Common myeloid progenitor, CD34-positive (primary cell): ENCODE data around the gene NIPAL1.
A peak's percentile ranks its signal among the peaks of the same experiment; 100 is the strongest.

Experiments used
- CTCF ChIA-PET: fragments of 350-600 bp; sonication (Branson Sonifier 250); formaldehyde crosslinking; loops from one replicate; lab custom pipeline; 2021; ENCODE audit warnings: antibody characterized with exemption; lab: Charles Lee
- POLR2A ChIA-PET: fragments of 350-600 bp; sonication (Branson Sonifier 250); formaldehyde crosslinking; loops from one replicate; lab custom pipeline; 2021; ENCODE audit warnings: antibody characterized with exemption; lab: Charles Lee
- DNase-seq, 3 donors: peaks; one replicate each; pipeline versions ENCODE4 v3.0.0 to v3.0.0-alpha.2; 2013
- H3K27ac ChIP-seq, 2 experiments: 1 replicate in 1 of 2; 2 replicates in 1 of 2; pipeline ENCODE4 v1.7.0; 2013; ENCODE audit warnings: inconsistent platforms in 2 of 2, low read length in 2 of 2, mild to moderate bottlenecking in 2 of 2, low read depth in 1 of 2, moderate library complexity in 1 of 2; ENCODE audit not compliant: severe bottlenecking in 2 of 2, insufficient read depth in 1 of 2, poor library complexity in 1 of 2
- H3K27me3 ChIP-seq, 5 experiments: replicated peaks in 2 of 5; 1 replicate in 3 of 5; 2 replicates in 2 of 5; pipeline versions ENCODE4 v1.6.1 to v1.7.0; 2013; ENCODE audit warnings: low read length in 4 of 5, mild to moderate bottlenecking in 2 of 5, moderate library complexity in 2 of 5, inconsistent platforms in 1 of 5; ENCODE audit not compliant: insufficient read depth in 5 of 5, control insufficient read depth in 4 of 5
- H3K36me3 ChIP-seq, 4 experiments: 1 replicate in 2 of 4; 2 replicates in 2 of 4; pipeline versions ENCODE4 v1.6.1 to v1.7.0; 2013; ENCODE audit warnings: low read length in 3 of 4, control low read depth in 1 of 4, mild to moderate bottlenecking in 1 of 4; ENCODE audit not compliant: control insufficient read depth in 4 of 4, insufficient read depth in 4 of 4
- H3K4me1 ChIP-seq, 4 experiments: 1 replicate in 3 of 4; 2 replicates in 1 of 4; pipeline versions ENCODE4 v1.6.1 to v1.7.1; 2013; ENCODE audit warnings: low read length in 3 of 4, mild to moderate bottlenecking in 3 of 4, control low read depth in 1 of 4, inconsistent platforms in 1 of 4, moderate library complexity in 1 of 4; ENCODE audit not compliant: control insufficient read depth in 4 of 4, insufficient read depth in 4 of 4; ENCODE audit errors: control extremely low read depth in 1 of 4
- H3K4me3 ChIP-seq, 7 experiments: 1 replicate in 4 of 7; 2 replicates in 3 of 7; pipeline versions ENCODE4 v1.5.1 to v1.7.0; 2013; ENCODE audit warnings: mild to moderate bottlenecking in 7 of 7, low read length in 6 of 7, moderate library complexity in 6 of 7, inconsistent platforms in 2 of 7, low read depth in 2 of 7, control low read depth in 1 of 7; ENCODE audit not compliant: insufficient read depth in 4 of 7, control insufficient read depth in 1 of 7; ENCODE audit errors: extremely low read depth in 1 of 7
- H3K9me3 ChIP-seq, 5 experiments: 1 replicate in 4 of 5; 2 replicates in 1 of 5; pipeline versions ENCODE4 v1.6.1 to v1.7.1; 2013; ENCODE audit warnings: low read length in 4 of 5, mild to moderate bottlenecking in 2 of 5, inconsistent platforms in 1 of 5, low read depth in 1 of 5, moderate library complexity in 1 of 5; ENCODE audit not compliant: control insufficient read depth in 4 of 5, insufficient read depth in 2 of 5; ENCODE audit errors: control extremely low read depth in 1 of 5
- WGBS: methylation state at CpG from one replicate; pipeline ENCODE4 v1.1.5; 2013; ENCODE audit not compliant: insufficient coverage; 5-methylcytosine and 5-hydroxymethylcytosine counted together

The NIPAL1 gene

DNA sequence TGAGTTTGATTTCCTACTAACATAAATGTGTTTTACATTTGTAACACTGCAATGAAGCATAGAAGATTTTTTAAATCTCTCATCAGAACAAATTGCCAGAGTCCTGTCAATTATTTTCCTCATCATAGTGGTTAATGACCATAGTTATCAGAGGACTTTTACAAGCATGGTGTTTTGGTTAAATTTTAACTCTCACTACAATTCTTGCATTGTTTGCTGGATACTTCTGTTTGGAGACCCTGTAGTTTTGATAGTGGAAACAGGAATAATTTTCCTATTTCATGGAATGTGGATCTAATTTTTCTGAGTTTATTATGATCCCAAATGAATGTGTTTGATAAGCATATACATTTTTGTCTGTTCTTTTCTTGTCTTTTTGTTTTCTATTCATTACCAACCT, 16.8 kb downstream of the NIPAL1 start:
- Histone ChIP-seq H3K9me3 (no peaks in the 10 kb centered on the region), H3K4me1 (no peaks in the 10 kb centered on the region), H3K27me3 (no peaks in the 10 kb centered on the region), H3K27ac (no peak overlapping the region), H3K36me3 (no peaks in the 10 kb centered on the region), H3K4me3 (no peak overlapping the region)
- ChIA-PET CTCF (interaction anchor here (1.3 to 3.0 kb wide), 6 partner anchors 9 to 85 kb away, joined by 3 to 13 read pairs (median 4); no protein-coding TSS in a partner anchor), POLR2A (no interaction called here)
- no peak for DNase-seq

DNA sequence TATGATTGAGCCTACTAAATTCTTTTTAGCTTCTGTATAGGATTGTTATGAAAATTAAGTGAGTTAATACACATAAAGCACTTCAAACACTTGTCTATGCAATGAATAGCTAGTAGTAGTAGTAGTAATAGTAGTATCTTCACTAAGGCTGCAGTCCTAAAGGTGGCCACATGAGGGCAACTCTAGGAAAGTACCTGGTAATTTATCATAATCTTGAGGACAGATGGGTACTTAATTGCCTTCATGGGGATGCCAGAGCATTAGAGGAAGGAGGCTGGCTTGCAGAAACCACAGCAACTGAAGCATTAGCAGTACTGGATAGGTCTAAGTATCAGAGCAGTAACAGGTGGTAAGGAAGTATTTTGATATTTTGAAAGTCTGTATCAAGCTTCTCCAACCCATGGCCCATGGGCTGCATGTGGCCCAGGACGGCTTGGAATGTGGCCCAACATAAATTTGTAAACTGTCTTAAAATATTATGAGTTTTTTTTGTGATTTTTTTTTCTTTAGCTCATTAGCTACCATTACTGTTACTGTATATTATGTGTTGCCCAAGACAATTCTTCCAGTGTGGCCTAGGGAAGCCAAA, 17.3 kb downstream of the NIPAL1 start:
- ChIA-PET POLR2A (no interaction called here), CTCF (interaction anchor here (0.9 to 3.0 kb wide), 10 partner anchors 8 to 85 kb away, joined by 3 to 13 read pairs (median 4); no protein-coding TSS in a partner anchor)
- Histone ChIP-seq H3K4me3 (no peak overlapping the region), H3K27me3 (no peaks in the 10 kb centered on the region), H3K9me3 (no peaks in the 10 kb centered on the region), H3K4me1 (no peaks in the 10 kb centered on the region), H3K36me3 (no peaks in the 10 kb centered on the region), H3K27ac (no peak overlapping the region)
- peak; percentile 39 to 80 (median 77) for DNase-seq
- no CpG with 5 or more reads among the region's 1 CpG for WGBS

DNA sequence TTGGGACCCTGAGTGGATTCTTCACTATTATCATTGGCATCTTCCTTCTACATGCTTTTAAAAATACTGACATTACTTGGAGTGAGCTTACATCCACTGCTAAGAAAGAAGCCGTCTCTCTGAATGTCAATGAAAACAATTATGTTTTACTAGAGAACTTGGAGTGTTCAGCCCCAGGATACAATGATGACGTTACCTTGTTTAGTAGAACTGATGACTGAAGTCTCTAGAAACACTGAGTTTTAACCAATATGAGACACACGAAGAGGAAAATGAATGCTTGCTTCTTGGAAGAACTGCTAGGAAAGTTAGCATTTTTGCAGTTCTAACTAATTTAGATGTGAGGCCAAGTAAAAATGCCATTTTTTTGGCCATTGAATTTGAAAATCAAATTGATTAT, 19.4 kb downstream of the NIPAL1 start:
- POLR2A ChIA-PET: no interaction called here
- H3K27ac ChIP-seq: no peak overlapping the region
- H3K36me3 ChIP-seq: no peaks in the 10 kb centered on the region
- WGBS: 100% methylated on average over 3 of the region's 3 CpGs
- no peak for DNase-seq
- CTCF ChIA-PET: interaction anchor here (0.9 to 1.5 kb wide), 4 partner anchors 11 to 30 kb away, joined by 3 to 4 read pairs (median 4); partner anchors contain the start of genes CNGA1 and NIPAL1
- H3K27me3 ChIP-seq: no peaks in the 10 kb centered on the region
- no peak overlapping the region for H3K4me3 ChIP-seq
- H3K4me1 ChIP-seq: no peaks in the 10 kb centered on the region
- H3K9me3 ChIP-seq: no peaks in the 10 kb centered on the region

DNA sequence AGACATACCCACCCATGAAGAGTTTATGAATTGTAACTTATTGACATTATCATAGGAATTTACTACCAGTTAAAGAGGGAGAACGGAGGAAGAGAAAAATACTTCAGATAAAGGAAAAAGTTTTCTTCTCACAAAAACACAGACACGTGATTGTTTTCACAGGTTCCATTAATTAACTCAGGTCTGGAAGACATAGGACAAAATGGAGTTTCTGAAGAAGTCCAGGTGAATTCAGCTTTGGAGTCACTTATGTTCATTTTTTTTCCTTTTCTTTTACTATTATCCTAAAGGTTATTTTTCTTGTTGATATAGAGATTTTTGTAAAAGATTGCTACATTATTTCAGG, 20.5 kb downstream of the NIPAL1 start:
- no peak overlapping the region for H3K27ac ChIP-seq
- H3K9me3 ChIP-seq: no peaks in the 10 kb centered on the region
- no peaks in the 10 kb centered on the region for H3K36me3 ChIP-seq
- no peak for DNase-seq
- H3K27me3 ChIP-seq: no peaks in the 10 kb centered on the region
- ChIA-PET CTCF (interaction anchor here (1.0 to 1.5 kb wide), 3 partner anchors 10 to 102 kb away, joined by 3 to 4 read pairs (median 3); partner anchors contain the start of genes CNGA1 and NIPAL1), POLR2A (no interaction called here)
- WGBS: 80% methylated on average over 1 of the region's 2 CpGs
- no peak overlapping the region for H3K4me3 ChIP-seq
- H3K4me1 ChIP-seq: no peaks in the 10 kb centered on the region

DNA sequence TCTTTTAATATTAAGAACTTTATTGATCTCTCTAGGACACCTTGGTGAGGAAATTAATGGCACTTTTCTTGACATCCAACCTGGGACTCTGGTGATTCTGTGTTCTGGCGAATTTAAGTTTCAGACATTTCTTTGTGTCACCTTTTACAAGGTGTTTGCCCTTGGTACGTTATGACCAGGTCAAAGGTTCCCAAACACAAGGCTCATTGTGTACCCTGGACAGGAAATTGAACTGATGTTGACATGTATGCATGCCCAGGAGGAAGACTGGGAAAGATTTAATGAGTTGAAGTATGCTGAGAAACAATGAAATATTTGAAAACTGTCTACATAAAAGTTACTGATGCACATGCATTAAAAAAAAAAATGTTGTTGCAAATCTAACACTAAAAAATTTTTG, 22.1 kb downstream of the NIPAL1 start:
- Histone ChIP-seq H3K27me3 (peaks cover 0 to 3% (median 0%) of the 10 kb centered on the region in 5 experiments), H3K36me3 (no peaks in the 10 kb centered on the region), H3K27ac (no peak overlapping the region), H3K4me3 (no peak overlapping the region), H3K9me3 (no peaks in the 10 kb centered on the region), H3K4me1 (no peaks in the 10 kb centered on the region)
- POLR2A ChIA-PET: no interaction called here
- CTCF ChIA-PET: no interaction called here
- 42% methylated on average over 2 of the region's 2 CpGs for WGBS
- DNase-seq: no peak

DNA sequence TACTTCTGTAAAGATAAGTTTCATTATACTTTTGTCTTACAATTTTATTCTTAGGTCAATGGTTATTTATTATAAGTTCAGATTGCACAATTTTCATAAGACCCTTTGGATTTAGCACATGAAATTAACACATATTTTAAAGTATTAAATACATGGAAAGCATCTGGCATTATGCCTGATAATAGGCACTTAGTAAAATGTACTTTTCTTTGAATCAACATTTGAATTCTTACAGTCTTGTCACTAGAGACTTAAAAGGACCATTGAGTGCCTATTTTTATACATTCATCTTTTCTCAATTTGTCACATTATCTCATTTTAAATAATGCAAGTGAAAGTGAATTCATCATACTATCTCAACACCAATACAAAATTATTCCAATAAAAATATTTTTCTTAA, 23.0 kb downstream of the NIPAL1 start:
- CTCF ChIA-PET: no interaction called here
- POLR2A ChIA-PET: no interaction called here

DNA sequence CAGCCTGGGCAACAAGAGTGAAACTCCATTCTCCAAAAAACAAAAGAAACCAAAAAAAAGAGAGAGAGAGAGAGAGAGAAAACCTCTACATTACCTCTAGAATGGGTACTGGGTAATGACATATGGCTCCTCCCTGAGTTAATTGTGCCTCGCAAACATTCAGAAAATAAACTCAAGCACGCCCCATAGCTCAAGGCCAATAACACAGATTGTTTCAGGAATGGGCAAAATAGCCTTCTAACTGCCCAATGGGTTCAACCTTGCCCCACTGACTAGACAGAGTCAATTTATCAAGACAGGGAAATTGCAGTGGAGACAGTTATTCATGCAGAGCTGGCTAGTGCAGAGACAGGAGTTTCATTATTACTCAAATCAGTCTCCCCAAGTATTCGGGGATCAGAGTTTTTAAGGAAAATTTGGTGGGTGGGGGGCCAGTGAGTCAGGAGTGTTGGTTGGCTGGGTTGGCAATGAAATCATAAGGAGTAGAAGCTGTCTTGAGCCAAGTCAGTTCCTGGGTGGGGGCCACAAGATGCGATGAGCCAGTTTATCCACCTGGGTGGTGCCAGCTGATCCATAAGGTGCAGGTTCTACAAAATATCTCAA, 25.1 kb downstream of the NIPAL1 start:
- H3K36me3 ChIP-seq: no peaks in the 10 kb centered on the region
- H3K4me3 ChIP-seq: no peak overlapping the region
- WGBS: 81% methylated on average over 3 of the region's 4 CpGs
- no peak for DNase-seq
- no peaks in the 10 kb centered on the region for H3K9me3 ChIP-seq
- peaks cover 0 to 7% (median 5%) of the 10 kb centered on the region in 4 experiments for H3K4me1 ChIP-seq
- ChIA-PET POLR2A (interaction anchor here (0.6 kb wide), 1 partner anchor 405 kb away, joined by 3 read pairs; no protein-coding TSS in a partner anchor), CTCF (interaction anchor here (1.0 to 1.9 kb wide), 4 partner anchors 8 to 107 kb away, joined by 3 to 9 read pairs (median 4); no protein-coding TSS in a partner anchor)
- peaks cover 0 to 6% (median 0%) of the 10 kb centered on the region in 5 experiments for H3K27me3 ChIP-seq
- H3K27ac ChIP-seq: no peak overlapping the region

More for the DNA sequence above, 23.0 kb downstream of the NIPAL1 start:
- H3K4me1 ChIP-seq: no peaks in the 10 kb centered on the region
- peaks cover 0 to 6% (median 0%) of the 10 kb centered on the region in 5 experiments for H3K27me3 ChIP-seq
- H3K9me3 ChIP-seq: no peaks in the 10 kb centered on the region
- H3K27ac ChIP-seq: no peak overlapping the region
- no peaks in the 10 kb centered on the region for H3K36me3 ChIP-seq
- H3K4me3 ChIP-seq: no peak overlapping the region
- DNase-seq: no peak
